NOMO-1 treated with DMSO at 0.1 percent for 48 hours (cell line): ENCODE measurements around the gene SLC38A11.
"Not testable (repeated sequence)": the region's sequence is repeated elsewhere in the genome, so short reads cannot be mapped to it uniquely, and the experiment has no call there.

Experiments used
- DNase-seq: peaks from one replicate; lab custom pipeline; 2025; ENCODE audit not compliant: unreplicated experiment; lab: John Stamatoyannopoulos, UW

SLC38A11 gene

GRCh38 chr2:164881524-164881923 lies 73.8 kb downstream of the SLC38A11 start:
- no peak for DNase-seq

- DNase-seq: no peak
Observed at GRCh38 chr2:164879901-164880535, 75.3 kb downstream of the SLC38A11 start.

DNA sequence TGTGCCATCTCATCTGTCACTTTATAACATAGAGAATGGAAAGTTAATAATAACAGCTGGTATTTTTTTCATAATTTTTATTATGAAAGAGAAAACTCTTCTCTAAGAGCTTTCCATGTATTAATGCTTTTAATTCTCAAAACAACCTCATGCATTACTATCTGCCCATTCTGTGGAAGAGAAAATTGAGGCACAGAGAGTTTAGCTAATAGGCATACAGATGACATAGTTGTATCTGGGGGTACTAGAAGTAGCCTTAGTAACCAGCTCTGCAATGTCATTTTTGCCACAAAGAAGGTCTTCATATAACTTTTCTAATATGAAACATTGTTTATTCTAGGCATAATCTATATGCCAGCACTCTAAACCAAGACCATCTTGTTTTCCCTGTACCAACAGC lies 77.4 kb downstream of the SLC38A11 start:
- no peak for DNase-seq

DNA sequence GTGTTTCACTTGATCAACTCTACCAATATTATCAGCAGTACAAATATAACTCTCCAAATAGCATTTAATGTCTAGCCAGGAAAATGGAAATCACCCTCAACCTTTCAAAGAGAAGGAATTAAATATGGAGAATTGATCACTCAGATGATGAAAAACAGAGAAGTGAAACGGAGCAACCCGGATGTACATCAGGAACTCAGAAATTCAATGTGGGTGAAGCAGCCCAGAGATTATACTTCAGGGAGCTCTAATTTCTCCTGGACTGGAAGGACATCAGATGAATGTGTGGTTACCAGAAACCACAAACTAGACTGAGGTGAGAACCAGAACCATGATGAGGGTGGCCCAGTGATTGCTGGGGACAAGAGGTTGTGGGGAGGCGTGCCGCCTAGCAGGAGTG lies 78.2 kb downstream of the SLC38A11 start:
- no peak for DNase-seq

- DNase-seq: no peak
Observed at GRCh38 chr2:164875334-164876205, 79.8 kb downstream of the SLC38A11 start.

- DNase-seq: no peak
Observed at GRCh38 chr2:164873210-164873908, 82.0 kb downstream of the SLC38A11 start.

GRCh38 chr2:164871404-164871803 lies 83.9 kb downstream of the SLC38A11 start:
- DNase-seq: no peak

- DNase-seq: no peak
Observed at GRCh38 chr2:164869420-164869772, 85.9 kb downstream of the SLC38A11 start.

- no peak for DNase-seq
Observed at GRCh38 chr2:164868563-164869419, 86.5 kb downstream of the SLC38A11 start.

GRCh38 chr2:164867779-164868397 lies 87.4 kb downstream of the SLC38A11 start:
- no peak for DNase-seq

DNA sequence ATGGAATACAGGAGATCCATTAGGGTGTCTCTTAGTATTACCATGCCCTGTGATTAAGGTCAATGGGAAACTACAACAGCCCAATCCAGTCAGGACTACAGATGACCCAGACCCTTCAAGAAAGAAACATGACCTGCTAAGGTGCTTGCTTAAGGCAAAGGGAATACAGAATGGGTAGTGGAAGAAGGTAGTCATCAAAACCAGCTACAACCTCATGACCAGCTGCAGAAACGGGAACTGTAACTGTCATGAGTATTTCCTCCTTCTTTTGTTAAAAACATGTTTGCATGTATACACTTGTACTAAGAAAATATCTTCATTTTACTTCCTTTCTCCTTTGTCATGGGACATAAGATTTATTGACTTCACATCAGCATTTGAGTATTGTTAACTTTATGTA lies 88.9 kb downstream of the SLC38A11 start:
- DNase-seq: peak; percentile 78

- no peak for DNase-seq
Observed at GRCh38 chr2:164860694-164861042, 94.7 kb downstream of the SLC38A11 start.

- not testable (repeated sequence) for DNase-seq
Observed at GRCh38 chr2:164859906-164860693, 95.2 kb downstream of the SLC38A11 start.

GRCh38 chr2:164859251-164859818 lies 96.0 kb downstream of the SLC38A11 start:
- DNase-seq: no peak

DNA sequence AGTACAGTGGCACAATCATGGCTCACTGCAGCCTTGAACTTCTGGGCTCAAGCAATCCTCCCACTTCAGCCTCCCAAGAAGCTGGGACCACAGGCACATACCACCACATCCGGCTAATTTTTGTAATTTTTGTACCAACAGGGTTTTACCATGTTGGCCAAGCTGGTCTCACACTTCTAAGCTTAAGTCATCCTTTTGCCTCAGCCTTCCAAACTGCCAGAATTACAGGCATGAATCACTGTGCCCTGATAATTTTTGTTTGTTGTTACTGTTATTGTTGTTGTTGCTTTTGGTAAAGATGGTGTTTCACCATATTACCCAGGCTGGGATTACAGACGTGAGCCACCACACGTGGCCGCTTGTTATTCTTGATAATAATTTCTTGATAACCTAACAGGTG lies 103.2 kb downstream of the SLC38A11 start:
- no peak for DNase-seq

- peak; percentile 86 for DNase-seq
Observed at GRCh38 chr2:164850235-164850634, 105.1 kb downstream of the SLC38A11 start.

DNA sequence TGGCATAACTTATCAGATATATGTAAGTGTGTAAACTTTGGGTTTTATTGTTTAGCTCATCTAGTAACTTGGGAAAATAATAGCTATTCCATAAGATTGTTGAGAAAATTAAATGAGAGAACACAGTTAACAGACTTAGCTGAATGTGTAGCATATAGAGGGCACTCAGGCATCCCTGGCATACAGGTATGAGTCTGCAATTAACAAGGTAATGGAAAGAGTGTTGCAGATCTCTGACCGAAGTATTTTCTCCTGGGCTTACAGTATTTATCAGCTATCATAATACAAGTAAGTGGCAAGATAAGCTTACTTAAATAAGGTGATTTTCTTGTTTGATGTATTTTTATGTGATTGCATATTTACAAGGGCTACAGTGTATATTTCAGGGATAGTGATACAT lies 105.8 kb downstream of the SLC38A11 start:
- no peak for DNase-seq

DNA sequence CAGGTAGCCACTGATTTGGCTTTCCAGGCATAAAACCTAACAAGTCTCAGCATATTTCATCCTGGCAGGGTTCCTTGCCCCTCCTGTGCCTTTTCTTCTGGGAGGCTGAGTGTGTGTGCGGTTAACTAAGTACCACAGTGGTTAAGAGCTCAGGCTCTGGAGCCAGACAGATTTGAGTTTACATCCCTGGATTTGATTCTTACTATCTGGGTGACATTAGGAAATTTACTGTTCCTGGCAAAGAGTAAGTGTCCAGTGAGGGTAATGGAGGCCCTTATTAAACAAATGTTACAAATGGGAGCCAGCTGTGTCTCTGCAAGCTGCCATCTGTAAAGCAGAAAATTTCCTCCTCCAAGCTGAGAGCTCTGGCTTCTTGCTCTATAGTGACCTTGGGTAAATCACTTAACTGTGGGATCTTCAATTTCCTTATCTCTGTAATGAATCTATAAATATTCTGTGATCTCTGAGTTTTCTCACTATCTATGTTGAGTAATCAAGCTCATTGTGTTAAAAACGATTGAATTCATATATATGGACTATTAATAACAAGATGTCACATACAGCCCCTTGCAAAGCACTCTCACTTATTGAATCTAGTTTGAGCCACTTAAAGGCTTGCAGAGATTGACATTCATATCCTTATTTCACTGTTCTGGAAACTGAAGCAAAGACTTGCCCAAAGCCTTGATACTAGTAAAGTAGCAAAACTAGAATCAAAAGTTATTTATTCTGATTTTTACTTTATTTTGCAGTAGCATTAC lies 107.2 kb downstream of the SLC38A11 start:
- DNase-seq: no peak

GRCh38 chr2:164847291-164847690 lies 108.0 kb downstream of the SLC38A11 start:
- no peak for DNase-seq
